MM.1S (cell line): ENCODE measurements around the gene GOLGA2.

ENCODE experiments used
- CTCF ChIP-seq: fragments of 300-600 bp; sonication (generic); IDR thresholded peaks from 2 replicates; pipeline ENCODE4 v1.5.1; 2016; ENCODE audit warnings: antibody characterized with exemption, low read length, mixed read lengths
- EZH2 ChIP-seq: fragments of 300-600 bp; sonication (generic); optimal IDR thresholded peaks from 2 replicates; pipeline ENCODE3; 2017; ENCODE audit warnings: low read depth, mild to moderate bottlenecking, antibody characterized with exemption, low read length, mixed read lengths

- TF ChIP-seq CTCF (no peak), EZH2 (no peak)
Observed at GRCh38 chr9:128231638-128232527, 43.9 kb downstream of the GOLGA2 start.
